ENCODE results near the gene CD274. TPM values are rescaled to one million over a fixed set of nuclear protein-coding genes. Genes with fewer than 3 reads are reported as not detected.

The CD274 gene
- total and polyA plus RNA-seq, 2 donors (not counting 1 experiment from before 2014, with no cell fraction given): 3.1 to 3.3 TPM

DNA sequence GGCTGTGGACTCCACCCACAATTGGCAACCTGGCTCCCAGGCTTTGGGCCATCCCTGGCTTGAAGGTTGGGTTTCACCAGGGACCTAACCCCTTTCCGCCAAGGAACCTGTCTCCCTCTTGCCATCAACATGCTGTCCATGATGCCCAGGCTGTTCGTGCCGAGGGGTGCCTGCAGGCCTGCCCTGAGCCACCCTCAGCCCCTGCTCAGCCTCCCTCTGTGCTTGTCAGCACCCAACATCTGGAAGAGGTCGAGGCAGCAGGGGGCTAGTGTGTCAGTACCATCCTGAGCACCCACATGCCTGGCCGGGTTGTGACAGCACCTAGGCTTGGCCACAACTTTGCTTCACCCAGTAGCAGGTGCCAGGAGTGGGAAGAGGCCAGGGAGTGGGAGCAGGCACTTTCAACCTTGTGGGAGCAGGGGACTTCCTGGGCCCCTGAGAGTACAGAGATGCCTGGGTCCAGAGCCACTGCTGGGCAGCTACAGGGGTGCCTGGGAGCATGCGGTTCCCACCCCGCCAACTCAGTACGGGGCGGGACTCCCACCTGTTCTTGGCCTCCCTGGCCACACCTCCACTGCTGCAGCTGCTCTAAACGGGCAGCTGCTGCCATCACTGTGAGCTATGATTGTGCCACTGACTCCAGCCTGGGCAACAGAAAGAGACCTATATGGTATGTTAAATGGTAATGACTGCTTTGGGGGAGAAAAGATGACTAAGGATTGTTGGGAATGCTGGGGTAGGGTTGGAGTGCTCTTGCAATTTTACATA, 66.3 kb downstream of the CD274 start:
- H3K79me2 ChIP-seq (ENCODE audit: control insufficient read depth, insufficient read depth, low read length): peaks cover 20% of the 10 kb centered on the region
- H3K4me3 ChIP-seq (replicated peaks in 1 of 4; ENCODE audit: control extremely low read depth in 1 of 4, insufficient read depth in 1 of 4, low read depth in 3 of 4, low read length in 4 of 4): no peak overlapping the region
- no peak overlapping the region for H3K9ac ChIP-seq (ENCODE audit: insufficient read depth, low read length)
- H2AFZ ChIP-seq (ENCODE audit: low read length): no peak overlapping the region
- DNase-seq (ENCODE audit: low read depth in 2 of 2): no peak
- no peaks in the 10 kb centered on the region for H3K36me3 ChIP-seq (ENCODE audit: control insufficient read depth, insufficient read depth, low read length)
- peaks cover 5% of the 10 kb centered on the region for H3K4me1 ChIP-seq (ENCODE audit: control insufficient read depth, extremely low read depth, insufficient read depth, low read length)
- no peaks in the 10 kb centered on the region for H3K9me3 ChIP-seq (ENCODE audit: control insufficient read depth, insufficient read depth, low read depth, low read length)
- H3K27ac ChIP-seq (ENCODE audit: insufficient read depth, low read length): no peak overlapping the region
- H4K20me1 ChIP-seq (ENCODE audit: control insufficient read depth, extremely low read depth, insufficient read depth, low read length): no peaks in the 10 kb centered on the region
- TF ChIP-seq, protein P1, sequence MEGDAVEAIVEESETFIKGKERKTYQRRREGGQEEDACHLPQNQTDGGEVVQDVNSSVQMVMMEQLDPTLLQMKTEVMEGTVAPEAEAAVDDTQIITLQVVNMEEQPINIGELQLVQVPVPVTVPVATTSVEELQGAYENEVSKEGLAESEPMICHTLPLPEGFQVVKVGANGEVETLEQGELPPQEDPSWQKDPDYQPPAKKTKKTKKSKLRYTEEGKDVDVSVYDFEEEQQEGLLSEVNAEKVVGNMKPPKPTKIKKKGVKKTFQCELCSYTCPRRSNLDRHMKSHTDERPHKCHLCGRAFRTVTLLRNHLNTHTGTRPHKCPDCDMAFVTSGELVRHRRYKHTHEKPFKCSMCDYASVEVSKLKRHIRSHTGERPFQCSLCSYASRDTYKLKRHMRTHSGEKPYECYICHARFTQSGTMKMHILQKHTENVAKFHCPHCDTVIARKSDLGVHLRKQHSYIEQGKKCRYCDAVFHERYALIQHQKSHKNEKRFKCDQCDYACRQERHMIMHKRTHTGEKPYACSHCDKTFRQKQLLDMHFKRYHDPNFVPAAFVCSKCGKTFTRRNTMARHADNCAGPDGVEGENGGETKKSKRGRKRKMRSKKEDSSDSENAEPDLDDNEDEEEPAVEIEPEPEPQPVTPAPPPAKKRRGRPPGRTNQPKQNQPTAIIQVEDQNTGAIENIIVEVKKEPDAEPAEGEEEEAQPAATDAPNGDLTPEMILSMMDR (conservative IDR thresholded peaks at IDR 0.05 in 1 of 2, IDR thresholded peaks at IDR 0.05 in 1 of 2; ENCODE audit: low read depth in 1 of 2, low read length in 2 of 2): no peak
- TF ChIP-seq EZH2 (IDR thresholded peaks at IDR 0.05; ENCODE audit: low read length, missing control alignments): no peak
- no peak overlapping the region for H3K4me2 ChIP-seq (ENCODE audit: extremely low read depth, insufficient read depth, low read length)
- no peaks in the 10 kb centered on the region for H3K27me3 ChIP-seq (ENCODE audit: control insufficient read depth, insufficient read depth, low read length)

DNA sequence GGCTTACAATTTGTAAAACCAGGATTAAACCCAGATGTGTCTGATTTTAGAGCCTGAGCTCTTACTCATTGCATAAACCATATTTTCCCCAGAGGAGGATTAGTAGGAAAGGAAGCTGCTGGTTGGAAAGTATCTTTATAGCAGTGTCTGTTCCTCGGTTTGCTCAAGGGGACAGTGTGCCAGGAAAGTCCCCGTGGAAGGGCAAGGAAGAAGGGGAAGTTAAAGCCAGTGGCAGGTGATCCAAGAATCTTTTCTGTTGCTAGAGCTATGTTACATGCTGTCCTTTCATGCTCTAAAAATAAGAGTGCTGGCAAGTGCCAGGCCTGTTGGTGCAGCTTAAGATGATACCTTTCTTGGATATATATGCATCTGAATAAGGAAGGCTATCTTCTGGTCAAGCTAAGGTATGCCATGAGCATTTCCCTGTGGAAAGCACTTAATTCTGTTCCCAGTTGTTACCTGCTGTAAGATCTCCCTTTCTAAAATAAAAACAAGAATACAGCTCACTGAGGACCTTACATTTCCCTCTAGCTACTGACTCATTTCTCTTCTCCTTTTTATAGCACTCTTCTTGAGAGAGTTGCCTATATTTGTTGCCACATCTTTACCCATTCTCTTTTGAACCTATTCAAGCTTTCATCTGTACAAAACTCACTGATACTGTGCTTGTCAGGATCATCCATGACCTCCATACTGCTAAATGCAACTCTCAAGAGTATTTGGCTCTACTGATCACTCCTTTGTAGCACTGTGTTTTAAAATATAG, 68.0 kb downstream of the CD274 start:
- no peaks in the 10 kb centered on the region for H4K20me1 ChIP-seq (ENCODE audit: control insufficient read depth, extremely low read depth, insufficient read depth, low read length)
- H3K4me2 ChIP-seq (ENCODE audit: extremely low read depth, insufficient read depth, low read length): no peak overlapping the region
- no peak overlapping the region for H2AFZ ChIP-seq (ENCODE audit: low read length)
- H3K4me3 ChIP-seq (replicated peaks in 1 of 4; ENCODE audit: control extremely low read depth in 1 of 4, insufficient read depth in 1 of 4, low read depth in 3 of 4, low read length in 4 of 4): no peak overlapping the region
- DNase-seq (ENCODE audit: low read depth in 2 of 2): no peak
- peaks cover 5% of the 10 kb centered on the region for H3K79me2 ChIP-seq (ENCODE audit: control insufficient read depth, insufficient read depth, low read length)
- H3K9me3 ChIP-seq (ENCODE audit: control insufficient read depth, insufficient read depth, low read depth, low read length): no peaks in the 10 kb centered on the region
- TF ChIP-seq, protein P1 (conservative IDR thresholded peaks at IDR 0.05 in 1 of 2, IDR thresholded peaks at IDR 0.05 in 1 of 2; ENCODE audit: low read depth in 1 of 2, low read length in 2 of 2): no peak
- TF ChIP-seq EZH2 (IDR thresholded peaks at IDR 0.05; ENCODE audit: low read length, missing control alignments): no peak
- H3K9ac ChIP-seq (ENCODE audit: insufficient read depth, low read length): no peak overlapping the region
- H3K36me3 ChIP-seq (ENCODE audit: control insufficient read depth, insufficient read depth, low read length): no peaks in the 10 kb centered on the region
- no peaks in the 10 kb centered on the region for H3K4me1 ChIP-seq (ENCODE audit: control insufficient read depth, extremely low read depth, insufficient read depth, low read length)
- no peak overlapping the region for H3K27ac ChIP-seq (ENCODE audit: insufficient read depth, low read length)
- no peaks in the 10 kb centered on the region for H3K27me3 ChIP-seq (ENCODE audit: control insufficient read depth, insufficient read depth, low read length)

DNA sequence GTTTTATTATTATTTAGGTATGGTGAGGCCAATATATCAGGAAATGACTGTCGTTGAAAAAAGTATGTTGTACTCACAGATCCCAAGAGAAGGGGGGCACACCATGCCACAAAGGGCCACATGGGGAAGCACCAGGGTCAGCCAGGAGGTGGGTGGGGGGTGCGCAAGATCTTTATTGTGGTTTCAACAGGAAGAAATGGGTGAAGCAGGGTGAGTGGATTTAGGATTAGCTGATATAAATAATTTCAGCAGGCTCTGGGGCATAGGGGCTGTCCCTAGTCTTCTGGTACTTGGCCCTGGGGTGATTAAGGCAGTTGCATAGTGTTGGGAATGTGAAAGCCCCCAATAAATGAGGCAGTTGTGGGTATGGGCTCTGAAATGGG, 68.6 kb downstream of the CD274 start:
- H3K4me3 ChIP-seq (replicated peaks in 1 of 4; ENCODE audit: control extremely low read depth in 1 of 4, insufficient read depth in 1 of 4, low read depth in 3 of 4, low read length in 4 of 4): no peak overlapping the region
- H3K79me2 ChIP-seq (ENCODE audit: control insufficient read depth, insufficient read depth, low read length): peaks cover 5% of the 10 kb centered on the region
- H3K36me3 ChIP-seq (ENCODE audit: control insufficient read depth, insufficient read depth, low read length): no peaks in the 10 kb centered on the region
- DNase-seq (ENCODE audit: low read depth in 2 of 2): no peak
- H3K4me1 ChIP-seq (ENCODE audit: control insufficient read depth, extremely low read depth, insufficient read depth, low read length): no peaks in the 10 kb centered on the region
- H2AFZ ChIP-seq (ENCODE audit: low read length): no peak overlapping the region
- H3K27ac ChIP-seq (ENCODE audit: insufficient read depth, low read length): no peak overlapping the region
- no peaks in the 10 kb centered on the region for H3K9me3 ChIP-seq (ENCODE audit: control insufficient read depth, insufficient read depth, low read depth, low read length)
- H3K27me3 ChIP-seq (ENCODE audit: control insufficient read depth, insufficient read depth, low read length): no peaks in the 10 kb centered on the region
- H3K9ac ChIP-seq (ENCODE audit: insufficient read depth, low read length): no peak overlapping the region
- no peaks in the 10 kb centered on the region for H4K20me1 ChIP-seq (ENCODE audit: control insufficient read depth, extremely low read depth, insufficient read depth, low read length)
- H3K4me2 ChIP-seq (ENCODE audit: extremely low read depth, insufficient read depth, low read length): no peak overlapping the region
- TF ChIP-seq EZH2 (IDR thresholded peaks at IDR 0.05; ENCODE audit: low read length, missing control alignments): no peak
- TF ChIP-seq, protein P1 (conservative IDR thresholded peaks at IDR 0.05 in 1 of 2, IDR thresholded peaks at IDR 0.05 in 1 of 2; ENCODE audit: low read depth in 1 of 2, low read length in 2 of 2): no peak

Data from fibroblast of lung (primary cell).